ENCODE measurements around the gene FN1.

The FN1 gene

GRCh38 chr2:215414674-215415073 is 21.2 kb downstream of the FN1 start:
- no peak for TF ChIP-seq EP300 (IDR thresholded peaks at IDR 0.05; ENCODE audit: borderline replicate concordance)

- TF ChIP-seq ZBTB7A (IDR thresholded peaks at IDR 0.05; ENCODE audit: low read depth), result no peak
- TF ChIP-seq EP300 (IDR thresholded peaks at IDR 0.05; ENCODE audit: borderline replicate concordance), result no peak
- no peak for TF ChIP-seq FOXM1 (IDR thresholded peaks at IDR 0.05; ENCODE audit: borderline replicate concordance, low read depth)
- no peak for TF ChIP-seq RAD21 (IDR thresholded peaks at IDR 0.05; ENCODE audit: low read depth)
- no peak for TF ChIP-seq MAX (IDR thresholded peaks at IDR 0.05)
- TF ChIP-seq USF1 (IDR thresholded peaks at IDR 0.05), result no peak
- no peak for TF ChIP-seq NFIC (IDR thresholded peaks at IDR 0.05)
- TF ChIP-seq YY1 (IDR thresholded peaks at IDR 0.05; ENCODE audit: low read depth), result no peak
- TF ChIP-seq TCF12 (IDR thresholded peaks at IDR 0.05; ENCODE audit: low read depth), result no peak
- no peak for TF ChIP-seq EGR1 (IDR thresholded peaks at IDR 0.05)
- TF ChIP-seq TAF1 (IDR thresholded peaks at IDR 0.05; ENCODE audit: low read depth), result no peak
- no peak for TF ChIP-seq REST (IDR thresholded peaks at IDR 0.05; ENCODE audit: low read depth)
- TF ChIP-seq CREB1 (IDR thresholded peaks at IDR 0.05; ENCODE audit: low read depth), result no peak
- no peak for TF ChIP-seq CEBPB (IDR thresholded peaks at IDR 0.05)
- no peak for TF ChIP-seq TEAD4 (IDR thresholded peaks at IDR 0.05)
Measured at GRCh38 chr2:215413974-215414373, 21.9 kb downstream of the FN1 start.

- TF ChIP-seq TEAD4 (IDR thresholded peaks at IDR 0.05) (no peak), ZBTB7A (IDR thresholded peaks at IDR 0.05; ENCODE audit: low read depth) (no peak), FOXM1 (IDR thresholded peaks at IDR 0.05; ENCODE audit: borderline replicate concordance, low read depth) (no peak), EGR1 (IDR thresholded peaks at IDR 0.05) (no peak), TAF1 (IDR thresholded peaks at IDR 0.05; ENCODE audit: low read depth) (no peak), USF1 (IDR thresholded peaks at IDR 0.05) (no peak)
Measured at GRCh38 chr2:215413484-215413777, 22.4 kb downstream of the FN1 start.

GRCh38 chr2:215411941-215412743 is 23.7 kb downstream of the FN1 start:
- no peak for TF ChIP-seq USF1 (IDR thresholded peaks at IDR 0.05)
- TF ChIP-seq NFIC (IDR thresholded peaks at IDR 0.05), result no peak
- no peak for TF ChIP-seq YY1 (IDR thresholded peaks at IDR 0.05; ENCODE audit: low read depth)
- TF ChIP-seq CREB1 (IDR thresholded peaks at IDR 0.05; ENCODE audit: low read depth), result no peak
- no peak for TF ChIP-seq ZBTB7A (IDR thresholded peaks at IDR 0.05; ENCODE audit: low read depth)
- TF ChIP-seq MAX (IDR thresholded peaks at IDR 0.05), result no peak
- no peak for TF ChIP-seq EP300 (IDR thresholded peaks at IDR 0.05; ENCODE audit: borderline replicate concordance)
- no peak for TF ChIP-seq FOXM1 (IDR thresholded peaks at IDR 0.05; ENCODE audit: borderline replicate concordance, low read depth)

- TF ChIP-seq MAX (IDR thresholded peaks at IDR 0.05) (no peak), EP300 (IDR thresholded peaks at IDR 0.05; ENCODE audit: borderline replicate concordance) (0 out of 2 replicates have a peak, but pooled peaks have one; percentile 9)
Measured at GRCh38 chr2:215410932-215411285, 25.0 kb downstream of the FN1 start.

- TF ChIP-seq USF1 (IDR thresholded peaks at IDR 0.05) (no peak), CREB1 (IDR thresholded peaks at IDR 0.05; ENCODE audit: low read depth) (no peak), REST (IDR thresholded peaks at IDR 0.05; ENCODE audit: low read depth) (no peak), YY1 (IDR thresholded peaks at IDR 0.05; ENCODE audit: low read depth) (no peak), ZBTB7A (IDR thresholded peaks at IDR 0.05; ENCODE audit: low read depth) (no peak), TAF1 (IDR thresholded peaks at IDR 0.05; ENCODE audit: low read depth) (no peak), TEAD4 (IDR thresholded peaks at IDR 0.05) (no peak), MAX (IDR thresholded peaks at IDR 0.05) (no peak), EGR1 (IDR thresholded peaks at IDR 0.05) (no peak), CEBPB (IDR thresholded peaks at IDR 0.05) (no peak)
Measured at GRCh38 chr2:215409331-215410127, 26.3 kb downstream of the FN1 start.

Data from Ishikawa (cell line).